Spinal cord (tissue), 10 donors: ENCODE data around the gene FOXN3. TPM values are rescaled to one million over a fixed set of nuclear protein-coding genes. Genes with fewer than 3 reads are reported as not detected.
"Not testable (repeated sequence)": the region's sequence is repeated elsewhere in the genome, so short reads cannot be mapped to it uniquely, and the experiment has no call there.

ENCODE experiments used
- DNase-seq, 6 donors: peaks; one replicate each; pipeline versions ENCODE4 v3.0.0 to v3.0.0-alpha.2; 2013 to 2015; ENCODE audit warnings: low spot score in 6 of 6, low read depth in 4 of 6
- H3K27ac ChIP-seq: one replicate; pipeline ENCODE4 v1.5.1; 2013; ENCODE audit warnings: low read depth, low read length, control low read depth
- H3K27me3 ChIP-seq: one replicate; pipeline ENCODE4 v1.6.1; 2013; ENCODE audit warnings: low read length; ENCODE audit not compliant: control insufficient read depth, insufficient read depth
- H3K36me3 ChIP-seq: one replicate; pipeline ENCODE4 v1.6.1; 2013; ENCODE audit warnings: low read length; ENCODE audit not compliant: control insufficient read depth, insufficient read depth
- H3K4me1 ChIP-seq: one replicate; pipeline ENCODE4 v1.6.1; 2013; ENCODE audit warnings: low read length; ENCODE audit not compliant: control insufficient read depth, insufficient read depth
- H3K4me3 ChIP-seq: one replicate; pipeline ENCODE4 v1.5.1; 2013; ENCODE audit warnings: low read depth, low read length, control low read depth
- H3K9me3 ChIP-seq: one replicate; pipeline ENCODE4 v1.6.1; 2013; ENCODE audit warnings: low read length; ENCODE audit not compliant: control insufficient read depth, insufficient read depth
- WGBS: methylation state at CpG from one replicate; pipeline ENCODE4 v1.1.5; 2013; ENCODE audit warnings: missing lambda C conversion rate; ENCODE audit not compliant: insufficient coverage; 5-methylcytosine and 5-hydroxymethylcytosine counted together
- polyA plus RNA-seq, 2 donors: library from polyadenylated mRNA; unstranded; fragments of 120-200 nt; gene quantifications; one replicate each; pipeline ENCODE4 v1.2.1, GENCODE V29; 2013; ENCODE audit not compliant: insufficient read length in 2 of 2
- total RNA-seq, 2 donors: library from RNA; depleted of rRNA in 1 of 2; stranded (reverse); fragments of 120-200 nt in 1 of 2; fragments of >200 nt in 1 of 2; gene quantifications; one replicate each; pipeline versions ENCODE4 v1.2.3 to v1.2.4, GENCODE V29; 2013 to 2014
- donor health status: healthy.

Gene FOXN3
- total and polyA plus RNA-seq, 4 donors, result 37.8 to 56.8 (median 46.8) TPM

GRCh38 chr14:89165189-89166181 lies 251.5 kb downstream of the FOXN3 start:
- 94% methylated on average over 7 of the region's 11 CpGs for WGBS

GRCh38 chr14:89164168-89165073 lies 252.6 kb downstream of the FOXN3 start:
- H3K27me3 ChIP-seq, result no peaks in the 10 kb centered on the region
- H3K27ac ChIP-seq, result no peak overlapping the region
- peaks cover 9% of the 10 kb centered on the region for H3K4me1 ChIP-seq
- peaks cover 21% of the 10 kb centered on the region for H3K36me3 ChIP-seq
- DNase-seq, result no peak
- 87% methylated on average over 17 of the region's 18 CpGs for WGBS
- no peak overlapping the region for H3K4me3 ChIP-seq
- no peaks in the 10 kb centered on the region for H3K9me3 ChIP-seq

More at GRCh38 chr14:89165189-89166181, 251.5 kb downstream of the FOXN3 start:
- Histone ChIP-seq H3K4me3 (no peak overlapping the region), H3K36me3 (peaks cover 17% of the 10 kb centered on the region), H3K4me1 (peaks cover 9% of the 10 kb centered on the region), H3K9me3 (no peaks in the 10 kb centered on the region), H3K27me3 (no peaks in the 10 kb centered on the region), H3K27ac (no peak overlapping the region)
- no peak for DNase-seq

GRCh38 chr14:89163031-89163636 lies 253.9 kb downstream of the FOXN3 start:
- no peak for DNase-seq
- H3K27ac ChIP-seq, result no peak overlapping the region
- 66% methylated on average over 15 of the region's 17 CpGs for WGBS

GRCh38 chr14:89162586-89162985 lies 254.4 kb downstream of the FOXN3 start:
- peaks cover 9% of the 10 kb centered on the region for H3K4me1 ChIP-seq
- no peak for DNase-seq
- H3K27ac ChIP-seq, result no peak overlapping the region
- H3K4me3 ChIP-seq, result no peak overlapping the region
- no peaks in the 10 kb centered on the region for H3K9me3 ChIP-seq
- H3K36me3 ChIP-seq, result peaks cover 24% of the 10 kb centered on the region
- no peaks in the 10 kb centered on the region for H3K27me3 ChIP-seq
- WGBS, result 93% methylated on average over 22 of the region's 22 CpGs

More at GRCh38 chr14:89163031-89163636, 253.9 kb downstream of the FOXN3 start:
- Histone ChIP-seq H3K9me3 (no peaks in the 10 kb centered on the region), H3K4me3 (no peak overlapping the region), H3K36me3 (peaks cover 22% of the 10 kb centered on the region), H3K27me3 (no peaks in the 10 kb centered on the region), H3K4me1 (peaks cover 9% of the 10 kb centered on the region)

GRCh38 chr14:89160437-89160836 lies 256.6 kb downstream of the FOXN3 start:
- DNase-seq, result no peak
- peaks cover 9% of the 10 kb centered on the region for H3K4me1 ChIP-seq
- WGBS, result 93% methylated on average over 3 of the region's 7 CpGs

GRCh38 chr14:89158701-89159100 lies 258.3 kb downstream of the FOXN3 start:
- Histone ChIP-seq H3K4me3 (no peak overlapping the region), H3K27ac (no peak overlapping the region), H3K9me3 (no peaks in the 10 kb centered on the region), H3K36me3 (peaks cover 32% of the 10 kb centered on the region), H3K27me3 (no peaks in the 10 kb centered on the region), H3K4me1 (peaks cover 4% of the 10 kb centered on the region)
- WGBS, result no CpG with 5 or more reads among the region's 11 CpGs
- no peak for DNase-seq

More at GRCh38 chr14:89160437-89160836, 256.6 kb downstream of the FOXN3 start:
- Histone ChIP-seq H3K27ac (no peak overlapping the region), H3K36me3 (peaks cover 29% of the 10 kb centered on the region), H3K9me3 (no peaks in the 10 kb centered on the region), H3K27me3 (no peaks in the 10 kb centered on the region), H3K4me3 (no peak overlapping the region)

- H3K27me3 ChIP-seq, H3K4me3 ChIP-seq, H3K9me3 ChIP-seq, H3K4me1 ChIP-seq, H3K27ac ChIP-seq, DNase-seq: not testable (repeated sequence)
- H3K36me3 ChIP-seq, result peaks cover 30% of the 10 kb centered on the region
- WGBS, result 94% methylated on average over 5 of the region's 7 CpGs
These were observed 258.9 kb downstream of the FOXN3 start for GRCh38 chr14:89158104-89158503.

GRCh38 chr14:89155491-89155890 lies 261.5 kb downstream of the FOXN3 start:
- DNase-seq, result no peak
- WGBS, result 76% methylated on average over 3 of the region's 5 CpGs
- Histone ChIP-seq H3K27ac (no peak overlapping the region), H3K36me3 (peaks cover 15% of the 10 kb centered on the region), H3K9me3 (no peaks in the 10 kb centered on the region), H3K4me3 (no peak overlapping the region), H3K4me1 (no peaks in the 10 kb centered on the region), H3K27me3 (no peaks in the 10 kb centered on the region)

GRCh38 chr14:89151693-89152092 lies 265.3 kb downstream of the FOXN3 start:
- H3K4me1 ChIP-seq, H3K4me3 ChIP-seq, H3K36me3 ChIP-seq, H3K27ac ChIP-seq, H3K9me3 ChIP-seq, H3K27me3 ChIP-seq, DNase-seq: not testable (repeated sequence)
- WGBS, result no CpG with 5 or more reads among the region's 2 CpGs
